Measurements from ENCODE around the gene ARFGAP2.
A peak's percentile ranks its signal among the peaks of the same experiment; 100 is the strongest.

ARFGAP2 gene

GRCh38 chr11:47187723-47188122 is 11.0 kb upstream of the ARFGAP2 start:
- Histone ChIP-seq H3K9ac (no peak overlapping the region), H3K27me3 (ENCODE audit: control insufficient read depth, insufficient read depth, low read length) (no peaks in the 10 kb centered on the region), H3K4me1 (peaks cover 5% of the 10 kb centered on the region)

DNA sequence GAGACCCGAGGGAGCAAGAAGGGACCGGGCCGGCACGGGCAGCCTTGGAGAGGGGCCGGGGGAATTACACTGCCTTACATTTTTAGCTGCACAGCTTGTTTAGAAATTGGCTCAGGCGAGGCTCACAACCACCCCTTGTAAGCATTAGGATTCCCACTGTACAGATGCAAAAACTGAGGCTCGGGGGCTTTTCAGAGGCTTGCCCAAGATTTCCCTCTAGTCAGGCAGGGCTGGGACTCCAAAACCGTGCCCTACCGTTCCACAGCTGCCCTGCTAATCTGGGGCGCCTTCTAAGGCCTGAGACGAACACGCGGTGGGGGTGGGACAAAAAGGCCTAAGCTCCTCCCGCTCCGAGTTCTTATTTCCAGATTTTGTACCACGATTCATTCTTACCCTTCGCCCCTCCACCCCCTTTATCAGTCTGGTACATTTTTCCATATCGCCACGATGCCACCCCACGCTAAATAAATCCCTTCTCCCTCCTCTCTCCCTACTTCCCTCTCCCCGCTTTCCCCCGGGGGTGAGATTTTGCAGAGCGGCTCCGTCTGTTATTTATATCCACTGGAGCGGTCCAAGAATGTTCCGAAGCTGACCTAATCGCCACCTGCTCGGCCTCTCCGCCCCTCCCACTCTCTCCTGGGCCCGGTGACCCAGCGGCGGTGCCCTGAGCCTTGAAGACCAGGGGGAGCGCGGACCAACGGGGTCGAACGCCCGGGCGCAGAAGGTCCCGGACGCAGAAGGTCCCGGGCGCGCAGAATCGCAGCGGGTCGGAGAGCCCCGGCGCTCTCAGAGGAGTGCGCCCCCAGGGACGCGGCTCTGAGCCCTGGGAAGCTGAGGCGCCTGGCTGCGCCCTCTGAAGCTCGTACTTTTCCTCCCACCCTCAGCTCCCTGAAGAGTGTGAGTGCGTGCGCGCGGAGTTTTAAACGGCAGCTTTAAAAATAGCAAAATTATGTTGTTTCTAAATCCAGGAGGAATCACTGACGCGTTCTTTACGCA is 10.3 kb upstream of the ARFGAP2 start:
- Histone ChIP-seq H3K4me1 (peaks cover 5% of the 10 kb centered on the region), H3K27ac (peak overlapping the region; percentile 66), H3K79me2 (no peaks in the 10 kb centered on the region), H2AFZ (peak overlapping the region; percentile 70), H3K36me3 (ENCODE audit: control insufficient read depth, insufficient read depth, low read length) (no peaks in the 10 kb centered on the region), H3K9ac (no peak overlapping the region), H3K27me3 (ENCODE audit: control insufficient read depth, insufficient read depth, low read length) (no peaks in the 10 kb centered on the region), H3K9me3 (ENCODE audit: control insufficient read depth, low read length) (no peaks in the 10 kb centered on the region), H3K4me2 (ENCODE audit: low read length) (peak overlapping the region; percentile 75), H3K4me3 (ENCODE audit: low read depth, low read length) (peak overlapping the region; percentile 53)
- TF ChIP-seq, protein P1, sequence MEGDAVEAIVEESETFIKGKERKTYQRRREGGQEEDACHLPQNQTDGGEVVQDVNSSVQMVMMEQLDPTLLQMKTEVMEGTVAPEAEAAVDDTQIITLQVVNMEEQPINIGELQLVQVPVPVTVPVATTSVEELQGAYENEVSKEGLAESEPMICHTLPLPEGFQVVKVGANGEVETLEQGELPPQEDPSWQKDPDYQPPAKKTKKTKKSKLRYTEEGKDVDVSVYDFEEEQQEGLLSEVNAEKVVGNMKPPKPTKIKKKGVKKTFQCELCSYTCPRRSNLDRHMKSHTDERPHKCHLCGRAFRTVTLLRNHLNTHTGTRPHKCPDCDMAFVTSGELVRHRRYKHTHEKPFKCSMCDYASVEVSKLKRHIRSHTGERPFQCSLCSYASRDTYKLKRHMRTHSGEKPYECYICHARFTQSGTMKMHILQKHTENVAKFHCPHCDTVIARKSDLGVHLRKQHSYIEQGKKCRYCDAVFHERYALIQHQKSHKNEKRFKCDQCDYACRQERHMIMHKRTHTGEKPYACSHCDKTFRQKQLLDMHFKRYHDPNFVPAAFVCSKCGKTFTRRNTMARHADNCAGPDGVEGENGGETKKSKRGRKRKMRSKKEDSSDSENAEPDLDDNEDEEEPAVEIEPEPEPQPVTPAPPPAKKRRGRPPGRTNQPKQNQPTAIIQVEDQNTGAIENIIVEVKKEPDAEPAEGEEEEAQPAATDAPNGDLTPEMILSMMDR (IDR thresholded peaks at IDR 0.05) = no peak

More at GRCh38 chr11:47187723-47188122, 11.0 kb upstream of the ARFGAP2 start:
- Histone ChIP-seq H3K27ac (peak overlapping the region; percentile 66), H3K4me3 (ENCODE audit: low read depth, low read length) (peak overlapping the region; percentile 53), H3K36me3 (ENCODE audit: control insufficient read depth, insufficient read depth, low read length) (no peaks in the 10 kb centered on the region), H3K9me3 (ENCODE audit: control insufficient read depth, low read length) (no peaks in the 10 kb centered on the region), H3K79me2 (no peaks in the 10 kb centered on the region), H3K4me2 (ENCODE audit: low read length) (peak overlapping the region; percentile 75), H2AFZ (peak overlapping the region; percentile 70)
- TF ChIP-seq, protein P1 (IDR thresholded peaks at IDR 0.05) = no peak

- H3K9me3 ChIP-seq (ENCODE audit: control insufficient read depth, low read length) = no peaks in the 10 kb centered on the region
- H3K4me3 ChIP-seq (ENCODE audit: low read depth, low read length) = peak within 1 kb of the TSS; percentile 59
- H3K27me3 ChIP-seq (ENCODE audit: control insufficient read depth, insufficient read depth, low read length) = no peaks in the 10 kb centered on the region
- TF ChIP-seq, protein P1 (IDR thresholded peaks at IDR 0.05) = no peak
- H3K27ac ChIP-seq = peak within 1 kb of the TSS; percentile 66
- peaks cover 5% of the 10 kb centered on the region for H3K4me1 ChIP-seq
- no peaks in the 10 kb centered on the region for H3K36me3 ChIP-seq (ENCODE audit: control insufficient read depth, insufficient read depth, low read length)
- no peaks in the 10 kb centered on the region for H3K79me2 ChIP-seq
- H3K4me2 ChIP-seq (ENCODE audit: low read length) = peak within 1 kb of the TSS; percentile 81
- H2AFZ ChIP-seq = peak within 1 kb of the TSS; percentile 81
- no peak within 1 kb of the TSS for H3K9ac ChIP-seq
Observed at GRCh38 chr11:47186076-47186699, 9.5 kb upstream of the ARFGAP2 start, which contains the start of gene PACSIN3. TSS of gene PACSIN3 (minus strand) at chr11:47186434. CDS start at chr11:47182727, 3,707 bp downstream.

GRCh38 chr11:47185305-47186075 is 8.8 kb upstream of the ARFGAP2 start:
- H3K4me2 ChIP-seq (ENCODE audit: low read length) = peak overlapping the region; percentile 81
- no peaks in the 10 kb centered on the region for H3K36me3 ChIP-seq (ENCODE audit: control insufficient read depth, insufficient read depth, low read length)
- TF ChIP-seq, protein P1 (IDR thresholded peaks at IDR 0.05) = no peak
- no peaks in the 10 kb centered on the region for H3K27me3 ChIP-seq (ENCODE audit: control insufficient read depth, insufficient read depth, low read length)
- no peak overlapping the region for H3K9ac ChIP-seq
- peak overlapping the region; percentile 81 for H2AFZ ChIP-seq
- no peaks in the 10 kb centered on the region for H3K79me2 ChIP-seq
- no peak overlapping the region for H3K27ac ChIP-seq
- peak overlapping the region; percentile 59 for H3K4me3 ChIP-seq (ENCODE audit: low read depth, low read length)
- H3K9me3 ChIP-seq (ENCODE audit: control insufficient read depth, low read length) = no peaks in the 10 kb centered on the region
- peaks cover 5% of the 10 kb centered on the region for H3K4me1 ChIP-seq
